GM20431 (cell line): Measurements from ENCODE around the gene PNLIPRP2.

Experiments used
- in situ Hi-C: fragments of 300-500 bp; cut with MseI, MboI; formaldehyde crosslinking; loops from one replicate; pipeline ENCODE4 v1.15.0; 2020; ENCODE audit warnings: low sequenced_read_pairs; ENCODE audit not compliant: unreplicated experiment

The PNLIPRP2 gene

DNA sequence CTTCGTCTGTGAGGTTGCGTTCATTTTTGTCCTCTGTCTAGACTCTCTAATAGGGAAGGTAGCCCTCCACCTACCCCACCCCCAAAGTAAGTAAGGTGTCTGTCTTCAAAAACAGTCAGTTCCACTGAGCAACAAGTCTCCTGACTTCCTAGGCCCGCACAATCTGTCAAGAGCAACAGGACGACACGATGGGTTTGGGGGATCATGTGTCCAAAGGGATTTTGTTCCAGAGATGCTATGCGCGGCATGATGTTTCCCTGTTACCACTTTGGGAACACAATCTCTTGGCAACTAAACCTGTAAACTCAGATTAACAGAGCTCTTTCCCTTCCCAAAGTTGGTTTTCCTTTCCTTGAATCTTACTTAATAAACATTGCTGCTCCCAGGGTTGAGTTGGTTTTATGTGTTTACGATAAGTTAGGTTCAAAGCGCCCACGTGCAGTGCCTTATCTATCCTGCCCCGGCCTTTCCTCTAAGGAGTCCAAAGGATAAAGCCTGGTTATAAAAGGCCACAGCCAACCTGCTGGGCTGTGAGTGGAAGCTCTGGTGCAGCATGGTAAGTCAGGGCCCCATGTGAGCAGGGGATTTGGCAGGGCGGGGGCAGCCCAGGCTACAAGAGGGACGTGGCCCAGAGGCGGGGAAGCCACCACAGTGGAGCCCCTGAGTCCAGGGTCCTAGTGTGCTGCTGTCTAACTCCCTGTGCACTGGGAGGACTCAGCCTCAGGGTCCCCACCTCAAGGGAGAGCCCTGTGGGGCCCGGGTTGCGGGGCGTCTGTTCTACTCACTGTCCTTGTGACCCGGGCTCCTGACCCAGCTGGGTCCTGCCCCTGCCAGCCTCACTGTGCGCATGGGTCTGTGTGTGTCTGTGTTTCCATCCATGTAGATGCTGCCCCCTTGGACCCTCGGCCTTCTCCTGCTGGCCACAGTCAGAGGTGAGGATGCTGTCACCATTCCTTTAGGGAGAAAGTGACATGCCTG, at the start of gene PNLIPRP2:
TSS of gene PNLIPRP2 (plus strand) at position 531 of the 978 bp plus-strand sequence.
- in situ Hi-C loops = no loop called here

DNA sequence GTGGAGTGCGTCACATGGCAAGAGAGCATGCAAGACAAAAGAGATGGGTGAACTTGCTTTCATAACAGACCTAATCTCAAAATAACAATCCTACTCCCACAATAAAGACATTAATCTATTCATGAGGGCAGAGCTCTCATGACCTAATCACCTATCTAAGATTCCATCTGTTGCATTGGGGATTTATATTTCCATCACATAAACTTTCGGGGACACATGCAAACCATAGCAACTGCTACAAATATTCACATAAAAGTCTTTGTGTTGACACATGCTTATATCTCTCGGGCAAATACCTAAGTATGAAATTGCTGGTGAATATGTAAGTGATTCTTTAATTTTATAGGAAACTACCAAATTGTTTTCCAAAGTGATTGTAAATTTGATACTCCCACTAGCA, 46.0 kb upstream of the PNLIPRP2 start:
- in situ Hi-C loops = no loop called here

DNA sequence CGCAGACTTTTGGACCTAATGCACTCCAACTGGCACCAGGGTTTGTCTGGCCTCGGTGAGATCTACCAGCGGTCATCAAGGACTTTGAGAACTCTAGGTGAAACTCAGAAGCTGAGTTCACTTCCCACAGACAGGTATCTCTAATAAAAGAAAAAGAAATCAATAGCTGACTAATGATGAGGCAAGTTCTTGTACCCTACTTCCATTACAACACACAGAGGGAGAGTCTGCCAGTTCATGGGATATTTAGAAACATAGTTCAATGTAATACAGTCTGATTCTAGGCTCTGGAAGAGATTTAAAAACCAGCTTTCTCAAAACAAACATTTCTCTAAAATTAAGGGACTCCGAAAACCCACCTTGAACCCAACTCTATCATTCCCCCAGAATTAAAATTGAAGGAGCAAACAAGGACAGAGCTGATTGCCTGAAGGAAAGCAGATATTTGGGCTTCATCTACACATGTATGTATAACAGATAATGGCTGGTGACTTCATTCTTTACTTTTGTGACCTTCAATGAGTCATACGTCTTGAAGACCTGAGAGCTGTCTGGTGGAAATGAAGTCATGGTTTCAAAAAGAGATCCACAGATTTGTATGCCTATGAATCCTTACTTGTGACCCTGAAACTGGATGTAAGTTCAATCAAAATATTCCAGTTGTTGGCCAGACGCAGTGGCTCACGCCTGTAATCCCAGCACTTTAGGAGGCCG, 32.7 kb upstream of the PNLIPRP2 start:
- in situ Hi-C loops = no loop called here

DNA sequence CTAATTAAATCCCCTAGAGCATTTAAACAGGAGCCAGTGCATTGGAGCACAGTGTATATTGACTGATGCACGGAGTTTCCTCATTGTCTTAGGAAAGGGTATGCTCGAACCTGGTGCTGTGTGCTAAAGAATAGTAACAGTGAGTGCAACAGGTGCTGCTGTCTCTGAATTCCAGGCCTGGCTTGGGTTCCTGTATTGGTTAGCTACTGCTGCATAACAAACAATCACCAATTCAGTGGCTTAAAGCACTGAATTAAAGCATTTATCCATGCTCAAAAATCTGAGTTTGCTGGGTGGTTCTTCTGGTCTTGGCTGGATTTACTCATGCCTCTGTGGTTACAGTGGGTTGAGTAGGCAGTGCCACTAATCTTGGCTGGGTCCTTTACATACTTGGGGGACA, 31.8 kb upstream of the PNLIPRP2 start:
- in situ Hi-C loops = no loop called here

DNA sequence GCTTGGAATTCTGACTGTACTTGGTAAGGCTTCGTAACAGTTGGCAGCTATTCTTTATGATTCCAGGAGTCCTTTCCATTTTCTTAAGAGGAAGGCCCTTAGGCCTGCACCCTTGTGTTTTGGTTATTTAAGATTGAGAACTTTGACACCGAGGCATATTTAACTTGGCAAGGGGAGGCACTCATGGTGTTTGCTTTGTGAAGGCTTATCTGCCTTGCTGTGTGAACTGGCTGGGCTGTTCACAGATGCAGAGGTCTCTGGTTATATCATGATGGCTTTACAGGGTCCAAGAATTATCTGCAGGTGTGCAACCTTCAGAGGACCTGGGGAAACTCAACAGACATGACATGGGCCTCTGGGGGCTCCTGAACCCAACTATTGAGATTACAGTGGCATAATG, 30.8 kb upstream of the PNLIPRP2 start:
- in situ Hi-C loops = no loop called here

DNA sequence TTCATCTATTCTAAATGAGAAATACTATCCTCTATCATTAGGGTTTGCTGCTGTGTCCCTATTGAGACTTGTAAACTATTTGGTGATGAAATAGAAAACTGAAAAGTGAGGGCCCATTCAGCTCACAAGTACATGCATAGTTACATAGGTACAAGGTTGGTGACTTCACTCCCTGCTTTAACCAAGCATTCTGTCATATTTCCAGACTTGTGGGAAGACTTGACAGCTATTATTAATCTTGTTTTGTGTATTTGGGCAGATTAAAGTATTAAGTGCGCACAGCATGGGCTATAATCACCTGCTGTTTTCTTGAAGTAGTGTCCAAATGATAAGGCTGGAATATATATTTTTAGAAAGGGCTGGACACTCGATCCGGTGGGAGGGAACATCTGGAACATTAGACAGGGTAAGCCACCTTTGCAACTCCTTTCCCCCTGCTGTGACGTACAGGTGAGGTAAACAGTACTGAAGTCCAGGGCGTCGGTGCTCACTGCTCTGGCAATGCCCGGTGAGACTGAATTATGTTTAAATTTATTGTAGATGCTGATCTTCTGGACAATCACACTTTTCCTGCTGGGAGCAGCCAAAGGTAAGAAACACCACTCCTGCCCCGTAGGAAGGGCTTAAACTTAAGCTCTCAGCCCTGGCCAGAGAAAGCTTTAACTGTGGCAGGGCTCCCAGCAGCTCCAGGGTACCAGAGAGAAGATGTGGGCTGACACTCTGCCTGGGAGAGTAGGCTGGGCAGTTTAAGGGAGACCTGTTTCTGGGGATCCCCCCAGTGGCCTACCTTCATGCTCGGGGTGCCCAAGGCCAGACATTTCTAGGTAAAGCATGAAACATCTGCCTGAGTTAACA, 29.9 kb upstream of the PNLIPRP2 start, which contains the start of gene PNLIPRP1:
TSS of gene PNLIPRP1 (plus strand) at position 370 of the 855 bp plus-strand sequence. CDS start at position 541, 171 bp downstream.
- in situ Hi-C loops = no loop called here

DNA sequence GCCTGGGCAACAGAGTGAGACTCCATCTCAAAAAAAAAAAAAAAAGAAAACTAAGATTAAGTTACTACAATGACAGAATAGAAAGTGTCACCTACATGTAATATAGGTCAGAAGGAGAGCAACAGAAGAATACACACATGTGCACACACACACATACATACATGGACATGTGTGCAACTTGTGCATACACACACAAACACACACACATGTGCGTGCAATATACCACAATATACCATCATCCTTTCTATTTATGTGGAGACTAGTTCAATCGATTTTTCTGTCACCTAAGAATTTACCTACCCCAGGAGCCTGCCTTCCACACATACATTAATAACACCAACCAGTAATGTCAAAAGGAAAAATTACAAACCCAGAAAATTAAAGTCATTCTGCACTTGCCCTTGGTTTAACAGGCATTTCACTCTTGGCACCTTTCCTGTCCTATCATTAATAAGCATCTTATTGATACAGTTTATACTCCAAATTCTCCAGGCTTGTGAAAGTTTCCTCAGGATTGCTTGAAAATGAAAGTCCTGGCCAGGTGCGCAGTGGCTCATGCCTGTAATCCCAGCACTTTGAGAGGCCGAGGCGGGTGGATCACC, 27.5 kb upstream of the PNLIPRP2 start:
- in situ Hi-C loops = no loop called here

DNA sequence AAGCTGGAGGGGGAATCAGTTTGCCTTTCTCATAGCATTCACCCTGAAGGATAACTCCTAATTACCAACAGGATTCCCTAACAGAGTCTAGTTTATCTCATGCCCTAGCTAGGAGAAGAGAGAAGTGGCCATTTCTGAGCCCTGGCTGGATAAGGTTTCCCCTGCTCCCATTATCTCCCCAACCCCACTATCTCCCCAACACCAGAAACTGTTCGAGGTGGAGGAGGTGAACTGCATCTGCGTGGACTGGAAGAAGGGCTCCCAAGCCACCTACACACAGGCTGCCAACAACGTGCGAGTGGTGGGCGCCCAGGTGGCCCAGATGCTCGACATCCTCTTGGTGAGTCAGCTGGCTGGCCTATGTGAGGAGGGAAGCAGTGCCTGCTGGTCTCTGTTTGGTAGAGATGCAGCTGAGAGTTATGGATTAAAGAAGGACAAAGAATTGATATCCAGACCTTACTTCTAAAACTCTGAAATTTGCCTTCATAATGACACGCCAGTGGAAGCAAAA, 26.2 kb upstream of the PNLIPRP2 start:
- in situ Hi-C loops = no loop called here

DNA sequence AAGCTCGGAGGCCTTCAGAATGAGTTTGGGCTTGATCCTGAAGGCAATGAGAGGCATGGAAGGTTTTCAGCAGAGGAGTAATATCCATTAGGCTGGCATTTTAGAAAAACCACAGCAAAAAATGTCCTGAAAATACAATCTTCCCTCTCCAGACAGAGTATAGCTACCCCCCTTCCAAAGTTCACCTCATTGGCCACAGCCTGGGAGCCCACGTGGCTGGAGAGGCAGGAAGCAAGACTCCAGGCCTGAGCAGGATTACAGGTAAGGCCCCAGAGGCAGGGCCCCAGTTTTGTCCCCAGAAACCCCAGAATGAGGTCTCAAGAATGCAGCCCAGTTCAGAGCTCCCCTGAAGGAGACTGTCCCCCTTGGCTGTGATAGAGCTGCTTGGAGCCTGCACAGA, 24.7 kb upstream of the PNLIPRP2 start:
- in situ Hi-C loops = no loop called here

DNA sequence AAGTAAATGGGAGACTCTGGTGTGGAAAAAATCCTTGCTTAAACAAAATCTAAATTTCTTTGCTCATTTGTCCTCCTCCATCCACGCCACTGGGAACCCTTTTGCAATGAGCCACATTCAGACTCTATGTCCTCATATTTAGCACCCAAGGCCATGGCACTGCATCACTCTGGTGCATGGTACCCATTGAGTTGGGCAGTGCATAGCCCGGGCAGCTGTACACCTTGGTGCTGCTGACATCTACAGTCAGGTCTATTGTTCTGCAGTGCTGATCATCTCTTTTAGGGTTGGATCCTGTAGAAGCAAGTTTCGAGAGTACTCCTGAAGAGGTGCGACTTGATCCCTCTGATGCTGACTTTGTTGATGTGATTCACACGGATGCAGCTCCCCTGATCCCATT, 23.2 kb upstream of the PNLIPRP2 start:
- in situ Hi-C loops = no loop called here

DNA sequence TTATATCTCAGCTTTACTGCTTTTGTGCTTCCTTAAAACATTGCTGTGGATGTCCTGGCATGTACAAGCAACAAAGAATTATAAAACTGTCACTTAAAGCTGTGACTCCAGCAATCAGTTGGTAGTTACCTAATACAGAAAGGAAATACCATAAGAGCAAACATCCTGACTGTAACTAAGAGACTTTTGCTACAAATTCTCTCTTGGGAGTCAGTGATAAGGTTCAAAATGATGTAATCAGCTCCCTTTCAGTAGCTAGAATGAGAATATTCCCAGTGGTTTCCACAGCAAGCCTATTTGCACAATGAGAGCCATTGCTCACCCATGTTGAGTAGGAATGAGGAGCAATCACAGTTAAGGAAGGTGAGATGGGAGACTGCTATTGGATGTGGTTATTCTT, 22.4 kb upstream of the PNLIPRP2 start:
- in situ Hi-C loops = no loop called here

DNA sequence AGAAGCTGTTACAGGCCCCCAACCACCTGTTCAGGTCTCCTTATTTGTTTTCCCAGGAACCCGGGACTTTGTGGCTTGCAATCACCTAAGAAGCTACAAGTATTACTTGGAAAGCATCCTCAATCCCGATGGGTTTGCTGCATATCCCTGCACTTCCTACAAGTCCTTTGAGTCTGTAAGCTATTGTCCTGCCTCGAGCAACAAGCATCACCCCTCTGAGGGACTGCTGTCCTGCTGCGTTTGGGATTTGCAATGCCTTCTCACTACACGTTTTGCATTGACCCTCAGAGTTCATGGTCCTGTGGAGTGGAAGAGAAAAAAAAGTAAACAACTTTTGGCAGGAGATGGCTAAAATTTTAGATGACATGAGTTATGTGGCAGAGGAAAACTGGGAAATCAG, 20.8 kb upstream of the PNLIPRP2 start:
- in situ Hi-C loops = no loop called here

DNA sequence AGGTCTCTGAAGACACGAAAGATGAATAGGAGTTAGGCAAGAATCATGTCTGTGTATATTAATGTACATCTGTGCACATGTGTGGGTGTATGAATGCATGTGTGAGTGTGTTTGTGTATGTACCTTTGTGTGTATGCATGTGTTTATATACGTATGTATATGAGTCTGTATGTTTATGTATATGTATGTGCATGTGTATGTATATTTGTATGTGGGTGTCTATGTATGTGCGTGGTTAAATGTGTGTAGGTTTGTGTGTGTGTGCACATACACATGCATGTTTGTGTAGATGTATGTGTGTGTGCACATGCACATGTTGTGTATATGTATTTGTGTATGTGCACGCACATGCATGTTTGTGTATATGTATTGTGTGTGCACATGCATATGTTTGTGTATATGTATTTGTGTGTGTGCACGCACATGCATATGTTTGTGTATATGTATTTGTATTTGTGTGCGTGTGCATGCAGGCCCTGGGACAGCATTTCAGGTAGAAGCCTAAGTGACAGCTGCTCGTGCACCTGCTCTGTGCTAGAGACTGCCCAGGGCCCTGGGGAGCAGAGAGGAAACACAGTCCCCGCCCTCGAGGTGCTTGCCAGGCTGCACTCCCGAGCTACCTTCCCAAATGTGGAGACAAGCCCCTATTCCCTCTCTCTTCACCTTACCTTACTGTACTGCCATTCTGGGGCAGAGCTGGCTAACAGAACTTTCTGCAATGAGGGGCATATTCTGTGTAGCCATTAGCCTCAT, 17.9 kb upstream of the PNLIPRP2 start:
- in situ Hi-C loops = no loop called here

DNA sequence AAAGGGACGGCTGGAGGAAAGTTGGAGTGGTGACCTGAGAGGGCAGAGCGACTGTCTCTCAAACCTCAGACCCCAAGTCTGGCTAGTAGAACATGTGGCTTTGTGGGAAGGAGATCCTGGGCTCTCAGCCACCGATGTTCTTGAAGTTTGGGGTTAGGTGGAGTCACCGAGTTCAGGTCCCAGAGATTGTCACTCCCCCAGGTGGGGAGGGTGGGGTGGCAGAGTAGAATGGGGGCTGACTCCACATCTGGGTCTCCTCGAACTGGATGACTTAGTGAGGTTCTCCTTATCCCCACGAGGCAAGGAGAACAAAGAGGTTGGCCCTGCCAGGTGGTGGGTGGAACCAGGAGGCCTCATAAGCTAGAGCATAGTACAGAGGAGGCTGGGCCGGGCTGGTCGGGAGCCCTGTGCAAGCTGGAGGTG, 14.7 kb upstream of the PNLIPRP2 start:
- in situ Hi-C loops = no loop called here

DNA sequence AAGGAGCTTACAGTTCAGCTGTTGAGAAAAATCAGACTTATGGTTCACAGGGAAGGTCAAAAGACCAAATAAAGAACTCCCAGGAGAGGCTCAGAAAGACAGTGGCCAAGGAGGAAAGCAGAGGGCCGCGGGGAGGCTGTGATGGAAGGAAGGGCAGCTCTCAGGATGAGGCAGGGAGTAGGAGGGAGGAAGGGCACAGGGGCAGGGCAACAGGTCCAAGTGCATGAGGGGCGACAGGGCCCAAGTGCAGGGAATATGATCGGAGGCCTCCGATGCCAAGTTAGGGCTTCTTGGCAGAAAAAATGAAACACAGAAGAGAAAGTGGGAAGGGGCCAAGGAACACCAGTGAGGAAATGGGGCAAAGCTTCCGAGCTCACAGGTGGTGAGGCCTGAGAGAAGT, 13.4 kb upstream of the PNLIPRP2 start:
- in situ Hi-C loops = no loop called here

DNA sequence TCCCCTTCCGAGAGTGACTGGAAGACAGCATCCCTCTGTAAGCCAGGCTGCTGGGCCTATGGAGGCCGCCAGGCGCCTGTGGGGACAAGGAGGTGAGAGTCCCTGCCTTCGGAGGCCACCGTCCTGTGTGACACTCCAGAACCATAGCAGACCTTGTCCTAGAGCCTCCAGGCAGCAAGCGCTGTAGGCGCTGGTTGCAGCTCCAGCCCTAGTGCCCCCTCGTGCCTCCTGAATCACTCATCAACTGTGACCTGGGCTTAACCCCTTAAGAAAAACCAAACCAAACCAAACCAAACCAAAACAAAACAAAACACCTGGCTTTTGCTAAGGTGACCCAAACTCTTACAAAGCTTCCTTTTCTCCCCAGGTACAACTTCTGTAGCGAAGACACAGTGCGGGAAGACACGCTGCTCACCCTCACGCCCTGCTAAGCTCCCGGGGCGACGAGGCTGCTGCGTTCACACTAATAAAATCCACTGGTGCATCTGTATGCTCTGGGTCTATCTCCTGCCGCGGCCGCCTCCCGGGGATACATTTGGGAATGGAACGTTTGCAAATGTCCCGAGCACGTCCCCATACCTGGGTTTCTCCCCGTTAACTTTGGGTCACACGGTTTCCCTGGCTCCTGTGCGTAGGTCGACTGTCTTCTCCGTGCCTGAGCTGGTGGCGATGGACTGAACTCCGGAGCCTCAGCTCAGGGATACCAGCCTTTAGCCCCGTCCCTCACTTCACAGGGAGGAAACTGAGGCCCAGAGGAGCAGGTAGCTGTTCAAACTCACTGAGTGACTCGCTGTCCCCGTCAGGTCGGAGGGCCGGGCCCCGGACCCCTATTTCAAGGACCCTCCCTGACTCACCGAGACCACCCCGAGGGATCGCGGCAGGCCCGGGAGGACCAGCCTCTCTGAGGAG, 11.8 kb upstream of the PNLIPRP2 start:
- in situ Hi-C loops = no loop called here

DNA sequence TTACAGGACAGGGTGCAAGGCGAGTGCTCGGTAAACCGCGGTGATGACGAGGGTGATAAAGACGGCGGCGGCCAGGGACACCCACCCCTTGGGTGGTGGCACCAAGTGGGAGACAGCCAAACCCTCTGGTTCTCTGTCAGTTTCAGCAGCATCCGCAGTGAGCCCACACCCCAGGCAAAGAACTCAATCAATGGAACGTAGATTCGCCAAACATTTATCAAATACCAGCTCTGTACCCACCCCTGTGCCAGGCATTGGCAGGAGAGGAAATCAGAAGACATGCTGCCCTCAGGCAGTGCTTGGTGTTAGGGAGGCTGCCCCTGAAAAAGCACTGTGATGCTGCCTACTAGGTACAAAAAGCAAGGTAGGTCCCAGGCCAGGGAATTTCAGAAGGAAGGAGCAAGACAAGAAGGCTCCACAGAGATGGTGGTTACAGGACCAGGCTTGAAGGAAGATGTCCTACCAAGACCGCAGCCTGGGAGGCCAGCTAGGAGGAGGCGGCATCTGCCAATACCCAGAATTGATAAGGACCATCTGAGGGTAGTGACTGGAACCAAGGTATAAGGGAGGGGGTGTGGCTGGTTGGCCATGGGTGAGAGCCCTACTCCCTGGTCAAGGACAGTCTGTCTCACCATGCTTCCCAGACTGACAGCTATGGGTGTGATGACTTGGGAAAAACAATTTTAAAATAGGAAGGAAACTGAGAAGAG, 10.2 kb upstream of the PNLIPRP2 start:
- in situ Hi-C loops = no loop called here
